Measurements from ENCODE around the gene ZNF318. TPM values are rescaled to one million over a fixed set of nuclear protein-coding genes. Genes with fewer than 3 reads are reported as not detected.

The ZNF318 gene
- total and polyA plus RNA-seq, 12 donors, result 5.9 to 19.3 (median 13.2) TPM

- no peak overlapping the region for H3K27ac ChIP-seq
- no peaks in the 10 kb centered on the region for H3K36me3 ChIP-seq (replicated peaks in 1 of 2)
- TF ChIP-seq CTCF (IDR thresholded peaks at IDR 0.05), result no peak
- no peak for TF ChIP-seq POLR2A (IDR thresholded peaks at IDR 0.05)
- H3K9me3 ChIP-seq (replicated peaks in 1 of 3), result no peaks in the 10 kb centered on the region
- H3K27me3 ChIP-seq, result no peaks in the 10 kb centered on the region
- intact Hi-C loops (cut with DNase I), result no loop called here
- H3K4me3 ChIP-seq, result no peak overlapping the region
- H3K4me1 ChIP-seq (replicated peaks in 1 of 2), result no peaks in the 10 kb centered on the region
- WGBS, 4 donors, result 83 to 92% (median 91%) methylated on average over 5 of the region's 5 CpGs
- no peak for DNase-seq
Observed at GRCh38 chr6:43296780-43297497, 72.5 kb downstream of the ZNF318 start.

- Histone ChIP-seq H3K27me3 (no peaks in the 10 kb centered on the region), H3K4me1 (replicated peaks in 1 of 2) (no peaks in the 10 kb centered on the region), H3K9me3 (replicated peaks in 1 of 3) (no peaks in the 10 kb centered on the region), H3K27ac (no peak overlapping the region), H3K36me3 (replicated peaks in 1 of 2) (no peaks in the 10 kb centered on the region), H3K4me3 (no peak overlapping the region)
- no peak for DNase-seq
- WGBS, 4 donors, result 83 to 87% (median 84%) methylated on average over 3 of the region's 3 CpGs
- intact Hi-C loops (cut with DNase I), result no loop called here
- TF ChIP-seq CTCF (IDR thresholded peaks at IDR 0.05) (no peak), POLR2A (IDR thresholded peaks at IDR 0.05) (no peak)
Observed at GRCh38 chr6:43295456-43295855, 74.0 kb downstream of the ZNF318 start.

- Histone ChIP-seq H3K27ac (no peak overlapping the region), H3K27me3 (no peaks in the 10 kb centered on the region), H3K4me1 (replicated peaks in 1 of 2) (no peaks in the 10 kb centered on the region), H3K9me3 (replicated peaks in 1 of 3) (no peaks in the 10 kb centered on the region), H3K36me3 (replicated peaks in 1 of 2) (no peaks in the 10 kb centered on the region), H3K4me3 (no peak overlapping the region)
- intact Hi-C loops (cut with DNase I), result no loop called here
- 83 to 87% (median 86%) methylated on average over 3 of the region's 3 CpGs for WGBS, 4 donors
- DNase-seq, result no peak
- no peak for TF ChIP-seq POLR2A (IDR thresholded peaks at IDR 0.05)
- TF ChIP-seq CTCF (IDR thresholded peaks at IDR 0.05), result no peak
Observed at GRCh38 chr6:43294536-43294935, 74.9 kb downstream of the ZNF318 start.

- DNase-seq, result no peak
- intact Hi-C loops (cut with DNase I), result no loop called here
- Histone ChIP-seq H3K4me1 (replicated peaks in 1 of 2) (no peaks in the 10 kb centered on the region), H3K4me3 (no peak overlapping the region), H3K9me3 (replicated peaks in 1 of 3) (no peaks in the 10 kb centered on the region), H3K27me3 (no peaks in the 10 kb centered on the region), H3K36me3 (replicated peaks in 1 of 2) (no peaks in the 10 kb centered on the region), H3K27ac (no peak overlapping the region)
- WGBS, 4 donors, result 92 to 99% (median 94%) methylated on average over 3 of the region's 3 CpGs
- TF ChIP-seq POLR2A (IDR thresholded peaks at IDR 0.05) (no peak), CTCF (IDR thresholded peaks at IDR 0.05) (no peak)
Observed at GRCh38 chr6:43293698-43294097, 75.7 kb downstream of the ZNF318 start.

Data from adrenal gland (tissue), 12 donors.